GM23248 (cell line): ENCODE results near the gene COX7B2.

ENCODE experiments used
- EZH2 ChIP-seq: fragments of 200-600 bp; sonication (generic); IDR thresholded peaks from 2 replicates; pipeline ENCODE4 v1.6.1; 2018; ENCODE audit warnings: antibody characterized with exemption, mild to moderate bottlenecking; ENCODE audit not compliant: insufficient read depth, poor library complexity, severe bottlenecking
- EZH2phosphoT487 ChIP-seq: fragments of 200-600 bp; sonication (generic); IDR thresholded peaks from 2 replicates; pipeline ENCODE4 v1.6.1; 2018; ENCODE audit warnings: antibody characterized with exemption, moderate library complexity, mild to moderate bottlenecking, low read depth; ENCODE audit not compliant: insufficient read depth

- TF ChIP-seq EZH2phosphoT487 (no peak), EZH2 (no peak)
Measured at GRCh38 chr4:46781434-46782092, 127.5 kb downstream of the COX7B2 start.
